Vagina (tissue), 2 donors: Measurements from ENCODE around the gene TNS3. TPM values are rescaled to one million over a fixed set of nuclear protein-coding genes. Genes with fewer than 3 reads are reported as not detected.

Experiments used
- DNase-seq, 2 donors: peaks; one replicate each; pipeline ENCODE4 v3.0.0-alpha.2; 2017; ENCODE audit errors: extremely low spot score in 2 of 2
- H3K27ac ChIP-seq: fragments of 200-600 bp; sonication (generic); one replicate; pipeline ENCODE4 v1.5.1; 2019
- H3K27me3 ChIP-seq: fragments of 200-600 bp; sonication (generic); one replicate; pipeline ENCODE4 v1.5.1; 2019
- H3K36me3 ChIP-seq, 2 donors: fragments of 200-600 bp; sonication (generic); one replicate each; pipeline ENCODE4 v1.5.1; 2017 to 2019
- H3K4me1 ChIP-seq: fragments of 200-600 bp; sonication (generic); one replicate; pipeline ENCODE4 v1.5.1; 2019
- H3K4me3 ChIP-seq, 2 donors: fragments of 200-600 bp; sonication (generic); 1 replicate in 1 of 2; 2 replicates in 1 of 2; pipeline ENCODE4 v1.5.1; 2016 to 2019
- H3K9me3 ChIP-seq: fragments of 200-600 bp; sonication (generic); one replicate; pipeline ENCODE4 v1.5.1; 2019
- CTCF ChIP-seq, 3 experiments: fragments of 450-650 bp in 2 of 3; fragments of 200-600 bp in 1 of 3; sonication (generic) in 1 of 3; IDR thresholded peaks; one replicate each; pipeline ENCODE4 v1.5.1; 2017 to 2019; ENCODE audit warnings: antibody characterized with exemption in 3 of 3, mild to moderate bottlenecking in 2 of 3, moderate library complexity in 2 of 3
- POLR2A ChIP-seq, 2 donors: fragments of 450-650 bp; IDR thresholded peaks; one replicate each; pipeline ENCODE4 v1.6.1; 2017; ENCODE audit warnings: antibody characterized with exemption in 2 of 2, mild to moderate bottlenecking in 2 of 2, moderate library complexity in 2 of 2
- POLR2AphosphoS5 ChIP-seq, 2 donors: sonication (generic); formaldehyde crosslinking; IDR thresholded peaks; one replicate each; pipeline ENCODE4 v1.9.0; 2017; ENCODE audit warnings: antibody characterized with exemption in 2 of 2, mild to moderate bottlenecking in 2 of 2, low read depth in 1 of 2; ENCODE audit not compliant: insufficient read depth in 1 of 2
- intact Hi-C: fragments of 100-400 bp; cut with DNase I; formaldehyde crosslinking; loops from one replicate; pipeline ENCODE4 v1.15.1; 2023
- total RNA-seq: library from RNA; depleted of rRNA; stranded (reverse); fragments of >200 nt; gene quantifications from one replicate; pipeline ENCODE4 v1.2.3, GENCODE V29; 2016

Gene TNS3
- total RNA-seq, 1 donor from 2014 or later, result 36.8 TPM

- intact Hi-C loops, result no loop called here
- no peaks in the 10 kb centered on the region for H3K4me1 ChIP-seq
- H3K36me3 ChIP-seq, result no peaks in the 10 kb centered on the region
- no peaks in the 10 kb centered on the region for H3K9me3 ChIP-seq
- H3K4me3 ChIP-seq, result no peak overlapping the region
- H3K27ac ChIP-seq, result no peak overlapping the region
- no peak for TF ChIP-seq POLR2AphosphoS5 (IDR thresholded peaks at IDR 0.05; ENCODE audit: insufficient read depth in 1 of 2, low read depth in 1 of 2)
- no peak for TF ChIP-seq CTCF (IDR thresholded peaks at IDR 0.05)
- no peak for TF ChIP-seq POLR2A (IDR thresholded peaks at IDR 0.05)
- H3K27me3 ChIP-seq, result no peaks in the 10 kb centered on the region
- DNase-seq, result no peak
Observed at GRCh38 chr7:47428052-47428767, 153.7 kb downstream of the TNS3 start.

GRCh38 chr7:47427051-47427643 lies 154.8 kb downstream of the TNS3 start:
- Histone ChIP-seq H3K9me3 (no peaks in the 10 kb centered on the region), H3K27me3 (no peaks in the 10 kb centered on the region), H3K4me1 (no peaks in the 10 kb centered on the region), H3K36me3 (no peaks in the 10 kb centered on the region), H3K27ac (no peak overlapping the region), H3K4me3 (no peak overlapping the region)
- DNase-seq, result no peak
- intact Hi-C loops, result no loop called here
- TF ChIP-seq POLR2AphosphoS5 (IDR thresholded peaks at IDR 0.05; ENCODE audit: insufficient read depth in 1 of 2, low read depth in 1 of 2), result no peak

- no peaks in the 10 kb centered on the region for H3K27me3 ChIP-seq
- no peak for DNase-seq
- intact Hi-C loops, result no loop called here
- no peak for TF ChIP-seq CTCF (IDR thresholded peaks at IDR 0.05)
- no peak for TF ChIP-seq POLR2AphosphoS5 (IDR thresholded peaks at IDR 0.05; ENCODE audit: insufficient read depth in 1 of 2, low read depth in 1 of 2)
- no peak for TF ChIP-seq POLR2A (IDR thresholded peaks at IDR 0.05)
- no peaks in the 10 kb centered on the region for H3K36me3 ChIP-seq
- H3K27ac ChIP-seq, result no peak overlapping the region
- no peaks in the 10 kb centered on the region for H3K9me3 ChIP-seq
- no peaks in the 10 kb centered on the region for H3K4me1 ChIP-seq
- H3K4me3 ChIP-seq, result no peak overlapping the region
Observed at GRCh38 chr7:47424523-47424922, 157.4 kb downstream of the TNS3 start.

GRCh38 chr7:47423196-47423595 lies 158.7 kb downstream of the TNS3 start:
- no peak for TF ChIP-seq POLR2AphosphoS5 (IDR thresholded peaks at IDR 0.05; ENCODE audit: insufficient read depth in 1 of 2, low read depth in 1 of 2)
- TF ChIP-seq CTCF (IDR thresholded peaks at IDR 0.05), result no peak
- no peak for TF ChIP-seq POLR2A (IDR thresholded peaks at IDR 0.05)
- H3K4me3 ChIP-seq, result no peak overlapping the region
- intact Hi-C loops, result no loop called here
- H3K4me1 ChIP-seq, result no peaks in the 10 kb centered on the region
- H3K36me3 ChIP-seq, result no peaks in the 10 kb centered on the region
- DNase-seq, result no peak
- no peaks in the 10 kb centered on the region for H3K9me3 ChIP-seq
- no peaks in the 10 kb centered on the region for H3K27me3 ChIP-seq
- H3K27ac ChIP-seq, result no peak overlapping the region

- no peak for TF ChIP-seq CTCF (IDR thresholded peaks at IDR 0.05)
- no peak for TF ChIP-seq POLR2AphosphoS5 (IDR thresholded peaks at IDR 0.05; ENCODE audit: insufficient read depth in 1 of 2, low read depth in 1 of 2)
- no peak for TF ChIP-seq POLR2A (IDR thresholded peaks at IDR 0.05)
- H3K4me1 ChIP-seq, result no peaks in the 10 kb centered on the region
- no peak for DNase-seq
- H3K27ac ChIP-seq, result no peak overlapping the region
- no peak overlapping the region for H3K4me3 ChIP-seq
- H3K9me3 ChIP-seq, result no peaks in the 10 kb centered on the region
- H3K27me3 ChIP-seq, result no peaks in the 10 kb centered on the region
- H3K36me3 ChIP-seq, result no peaks in the 10 kb centered on the region
- intact Hi-C loops, result no loop called here
Observed at GRCh38 chr7:47422611-47423010, 159.3 kb downstream of the TNS3 start.
